ENCODE results near the gene TRABD2A. TPM values are rescaled to one million over a fixed set of nuclear protein-coding genes. Genes with fewer than 3 reads are reported as not detected.

TRABD2A gene
- total and polyA plus RNA-seq, 4 donors: 0.26 to 10.3 (median 0.55) TPM

- TF ChIP-seq ZBTB33 (IDR thresholded peaks at IDR 0.05): no peak
- no peak for TF ChIP-seq RAD21 (IDR thresholded peaks at IDR 0.05)
- no peak for TF ChIP-seq GABPA (IDR thresholded peaks at IDR 0.05 in 1 of 2, conservative IDR thresholded peaks at IDR 0.05 in 1 of 2)
Observed at GRCh38 chr2:84788498-84788897, 92.4 kb downstream of the TRABD2A start (continued).

GRCh38 chr2:84788027-84788426, 92.9 kb downstream of the TRABD2A start:
- H3K9me3 ChIP-seq (ENCODE audit: control insufficient read depth in 4 of 4, low read length in 3 of 4): no peaks in the 10 kb centered on the region

More at GRCh38 chr2:84788027-84788426, 92.9 kb downstream of the TRABD2A start:
- peaks cover 0 to 2% (median 0%) of the 10 kb centered on the region in 4 donors for H3K36me3 ChIP-seq (ENCODE audit: control insufficient read depth in 4 of 4, insufficient read depth in 3 of 4, low read depth in 1 of 4, low read length in 3 of 4)
- no peak for TF ChIP-seq EGR1 (IDR thresholded peaks at IDR 0.05; ENCODE audit: low read depth in 2 of 2)
- no peak for TF ChIP-seq ZBTB33 (IDR thresholded peaks at IDR 0.05)
- no peak for TF ChIP-seq JUND (IDR thresholded peaks at IDR 0.05)
- no peak for TF ChIP-seq CTCF (IDR thresholded peaks at IDR 0.05; ENCODE audit: low read depth, low read length, missing input control)
- TF ChIP-seq ATF3 (IDR thresholded peaks at IDR 0.05): no peak
- no peak for TF ChIP-seq NR2F2 (IDR thresholded peaks at IDR 0.05)
- no peak for TF ChIP-seq TAF1 (conservative IDR thresholded peaks at IDR 0.05)
- TF ChIP-seq REST (IDR thresholded peaks at IDR 0.05): no peak
- no peak for TF ChIP-seq FOXA2 (IDR thresholded peaks at IDR 0.05)
- 83% methylated on average over 1 of the region's 1 CpG for WGBS
- H3K9ac ChIP-seq (ENCODE audit: low read depth in 1 of 2, low read length in 2 of 2): no peak overlapping the region
- no peak for DNase-seq (ENCODE audit: low spot score)
- no peak overlapping the region for H3K4me3 ChIP-seq (ENCODE audit: low read depth in 1 of 3, low read length in 3 of 3)
- no peak overlapping the region for H3K27ac ChIP-seq (ENCODE audit: low read depth in 1 of 2, low read length in 2 of 2)
- H3K27me3 ChIP-seq (ENCODE audit: control insufficient read depth in 4 of 4, insufficient read depth in 4 of 4, low read length in 3 of 4): no peaks in the 10 kb centered on the region
- H3K4me1 ChIP-seq (ENCODE audit: control insufficient read depth in 4 of 4, insufficient read depth in 4 of 4, low read length in 3 of 4): no peaks in the 10 kb centered on the region

Data from liver (tissue), 9 donors.